ENCODE results near the gene E2F6.
A peak's percentile ranks its signal among the peaks of the same experiment; 100 is the strongest.

E2F6 gene

GRCh38 chr2:11446733-11447248, 19.2 kb downstream of the E2F6 start:
- peak; percentile 50 for DNase-seq (ENCODE audit: low spot score)
- in situ Hi-C loops (cut with MboI; ENCODE audit: low sequenced_read_pairs, unreplicated experiment): no loop called here
- TF ChIP-seq CTCF (IDR thresholded peaks at IDR 0.05; ENCODE audit: borderline replicate concordance, control extremely low read depth, extremely low read depth, insufficient read depth, missing control alignments): peak; percentile 40

GRCh38 chr2:11444737-11445136, 21.2 kb downstream of the E2F6 start:
- DNase-seq (ENCODE audit: low spot score): no peak
- in situ Hi-C loops (cut with MboI; ENCODE audit: low sequenced_read_pairs, unreplicated experiment): no loop called here
- TF ChIP-seq CTCF (IDR thresholded peaks at IDR 0.05; ENCODE audit: borderline replicate concordance, control extremely low read depth, extremely low read depth, insufficient read depth, missing control alignments): no peak

- in situ Hi-C loops (cut with MboI; ENCODE audit: low sequenced_read_pairs, unreplicated experiment): no loop called here
Observed at GRCh38 chr2:11438555-11439080, 27.3 kb downstream of the E2F6 start.

GRCh38 chr2:11437602-11438001, 28.4 kb downstream of the E2F6 start:
- in situ Hi-C loops (cut with MboI; ENCODE audit: low sequenced_read_pairs, unreplicated experiment): no loop called here
- DNase-seq (ENCODE audit: low spot score): no peak
- TF ChIP-seq CTCF (IDR thresholded peaks at IDR 0.05; ENCODE audit: borderline replicate concordance, control extremely low read depth, extremely low read depth, insufficient read depth, missing control alignments): no peak

More at GRCh38 chr2:11438555-11439080, 27.3 kb downstream of the E2F6 start:
- no peak for DNase-seq (ENCODE audit: low spot score)
- no peak for TF ChIP-seq CTCF (IDR thresholded peaks at IDR 0.05; ENCODE audit: borderline replicate concordance, control extremely low read depth, extremely low read depth, insufficient read depth, missing control alignments)

- no peak for TF ChIP-seq CTCF (IDR thresholded peaks at IDR 0.05; ENCODE audit: borderline replicate concordance, control extremely low read depth, extremely low read depth, insufficient read depth, missing control alignments)
- no peak for DNase-seq (ENCODE audit: low spot score)
- in situ Hi-C loops (cut with MboI; ENCODE audit: low sequenced_read_pairs, unreplicated experiment): no loop called here
Observed at GRCh38 chr2:11435036-11435435, 30.9 kb downstream of the E2F6 start.

GRCh38 chr2:11434443-11434842, 31.5 kb downstream of the E2F6 start:
- no peak for TF ChIP-seq CTCF (IDR thresholded peaks at IDR 0.05; ENCODE audit: borderline replicate concordance, control extremely low read depth, extremely low read depth, insufficient read depth, missing control alignments)
- no peak for DNase-seq (ENCODE audit: low spot score)
- in situ Hi-C loops (cut with MboI; ENCODE audit: low sequenced_read_pairs, unreplicated experiment): no loop called here

Data from GM13976 (cell line).